GM15510 (cell line): ENCODE results near the gene TLCD3B.

ENCODE experiments used
- POLR2A ChIP-seq: IDR thresholded peaks from 3 replicates; pipeline ENCODE4 v1.6.1; 2011; ENCODE audit warnings: borderline replicate concordance; ENCODE audit not compliant: insufficient read length; ENCODE audit errors: extremely low read depth

TLCD3B gene, protein sequence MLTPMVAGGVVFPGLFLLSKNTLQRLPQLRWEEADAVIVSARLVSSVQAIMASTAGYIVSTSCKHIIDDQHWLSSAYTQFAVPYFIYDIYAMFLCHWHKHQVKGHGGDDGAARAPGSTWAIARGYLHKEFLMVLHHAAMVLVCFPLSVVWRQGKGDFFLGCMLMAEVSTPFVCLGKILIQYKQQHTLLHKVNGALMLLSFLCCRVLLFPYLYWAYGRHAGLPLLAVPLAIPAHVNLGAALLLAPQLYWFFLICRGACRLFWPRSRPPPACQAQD

DNA sequence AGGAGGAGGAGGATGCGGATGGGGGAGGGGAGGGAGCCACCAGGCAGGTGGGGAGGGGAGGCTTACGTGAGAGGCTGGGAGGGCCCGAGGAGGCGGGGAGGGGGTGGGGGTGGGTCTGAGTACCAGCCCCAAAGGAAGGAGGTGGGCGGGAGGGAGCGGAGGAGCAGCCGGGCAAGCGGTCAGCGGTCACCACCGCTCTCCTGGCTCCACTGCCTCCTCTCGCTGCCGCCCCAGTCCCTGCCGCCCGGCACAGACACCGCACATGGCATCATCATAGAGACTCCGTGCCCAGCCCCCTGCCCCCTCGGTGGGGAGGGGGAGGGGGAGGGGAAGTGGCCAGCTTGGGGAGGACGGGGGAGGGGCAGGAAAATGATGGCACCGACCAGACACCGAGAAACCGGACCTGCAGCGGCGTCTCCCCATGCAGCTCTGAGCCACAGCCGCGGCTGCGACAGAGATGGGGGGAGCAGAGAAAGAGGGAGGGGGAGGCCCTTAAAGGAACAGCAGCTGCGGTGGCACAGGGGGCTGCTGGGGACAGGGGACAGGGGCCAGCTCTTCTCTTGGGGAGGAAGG, at the start of gene TLCD3B:
TLCD3B (minus strand) TSS at position 431 of the 573 bp plus-strand sequence. CDS start 744 bp downstream, outside the sequence.
- no peak for TF ChIP-seq POLR2A

DNA sequence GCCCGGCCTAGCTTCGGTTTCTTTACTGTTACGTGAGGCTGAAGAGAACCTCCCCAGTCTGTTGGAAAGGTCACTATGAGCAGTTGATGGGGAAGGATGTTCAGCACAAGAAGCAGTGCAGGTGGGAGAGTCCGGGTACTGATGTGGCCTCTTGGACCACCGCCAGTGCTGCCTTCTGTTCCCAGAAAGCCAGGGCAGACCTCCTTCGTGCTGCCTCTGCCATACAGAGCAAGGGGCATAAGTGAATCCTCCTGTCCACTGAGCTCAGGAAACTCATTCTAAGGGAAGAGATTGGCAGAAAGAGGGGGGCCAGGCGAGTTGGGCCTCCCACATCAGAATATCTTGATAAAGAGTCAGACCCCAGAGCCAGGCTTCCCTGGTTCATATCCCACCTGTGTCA, 48.4 kb upstream of the TLCD3B start:
- TF ChIP-seq POLR2A = no peak

DNA sequence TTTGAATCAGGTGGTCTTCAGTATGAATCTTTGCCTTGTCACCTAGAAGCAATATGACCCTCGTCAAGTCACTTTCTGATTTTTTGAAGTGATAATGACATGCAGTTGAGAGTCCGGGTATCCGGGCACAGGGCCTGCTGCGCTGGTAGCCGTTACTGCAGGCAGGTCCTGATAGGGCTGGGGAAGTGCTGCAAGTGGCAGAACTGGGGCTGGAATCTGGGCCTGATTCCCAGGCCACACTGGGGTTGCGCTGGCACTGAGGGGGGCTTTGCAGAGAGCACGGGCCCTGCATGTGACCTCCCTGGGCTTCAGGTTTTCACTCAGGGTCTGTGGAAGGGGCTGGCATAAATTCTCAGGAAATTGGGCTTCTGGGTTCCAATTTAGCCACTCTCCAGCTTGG, 47.7 kb upstream of the TLCD3B start:
- no peak for TF ChIP-seq POLR2A

DNA sequence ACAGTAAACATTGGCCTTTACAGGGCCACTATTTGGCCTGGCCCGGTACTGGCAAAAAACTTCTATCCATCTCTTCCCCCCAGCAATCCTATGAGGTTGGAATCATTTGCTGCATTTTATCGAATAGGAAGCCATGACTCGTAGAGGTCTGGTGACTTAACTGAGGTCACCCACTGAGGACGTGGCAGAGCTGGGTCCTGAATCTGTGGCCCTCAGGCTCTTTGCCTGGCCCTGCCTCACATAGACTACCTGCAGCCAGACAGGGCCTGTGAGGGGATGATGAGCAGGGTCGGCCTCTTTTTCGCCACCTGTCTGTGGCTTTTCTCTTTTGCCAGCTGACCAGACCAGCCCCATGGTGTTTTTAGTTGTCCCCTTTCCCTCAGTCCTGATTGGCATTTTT, 46.6 kb upstream of the TLCD3B start:
- TF ChIP-seq POLR2A = no peak

DNA sequence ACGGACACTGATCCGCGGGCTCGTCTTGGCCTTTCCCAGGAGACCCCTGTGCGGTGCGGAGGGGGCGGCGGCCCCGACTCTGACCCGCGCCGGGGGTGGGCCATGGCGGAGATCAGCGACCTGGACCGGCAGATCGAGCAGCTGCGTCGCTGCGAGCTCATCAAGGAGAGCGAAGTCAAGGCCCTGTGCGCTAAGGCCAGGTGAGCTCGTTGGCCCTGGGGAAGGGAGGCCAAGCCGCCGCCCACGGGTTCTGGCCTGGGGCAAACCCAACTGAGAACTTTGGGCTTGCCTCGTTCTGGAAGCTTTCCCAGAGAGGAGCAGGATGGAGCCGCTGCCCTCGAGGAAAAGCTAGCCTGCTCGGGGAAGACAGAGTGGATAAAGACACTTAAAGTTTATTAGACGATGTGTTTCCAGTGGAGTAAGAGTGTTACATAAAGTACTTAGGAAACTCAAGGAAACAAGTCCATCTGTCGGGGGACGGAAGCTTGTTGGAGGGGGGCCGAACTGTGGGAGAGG, 45.3 kb upstream of the TLCD3B start:
- TF ChIP-seq POLR2A = no peak

DNA sequence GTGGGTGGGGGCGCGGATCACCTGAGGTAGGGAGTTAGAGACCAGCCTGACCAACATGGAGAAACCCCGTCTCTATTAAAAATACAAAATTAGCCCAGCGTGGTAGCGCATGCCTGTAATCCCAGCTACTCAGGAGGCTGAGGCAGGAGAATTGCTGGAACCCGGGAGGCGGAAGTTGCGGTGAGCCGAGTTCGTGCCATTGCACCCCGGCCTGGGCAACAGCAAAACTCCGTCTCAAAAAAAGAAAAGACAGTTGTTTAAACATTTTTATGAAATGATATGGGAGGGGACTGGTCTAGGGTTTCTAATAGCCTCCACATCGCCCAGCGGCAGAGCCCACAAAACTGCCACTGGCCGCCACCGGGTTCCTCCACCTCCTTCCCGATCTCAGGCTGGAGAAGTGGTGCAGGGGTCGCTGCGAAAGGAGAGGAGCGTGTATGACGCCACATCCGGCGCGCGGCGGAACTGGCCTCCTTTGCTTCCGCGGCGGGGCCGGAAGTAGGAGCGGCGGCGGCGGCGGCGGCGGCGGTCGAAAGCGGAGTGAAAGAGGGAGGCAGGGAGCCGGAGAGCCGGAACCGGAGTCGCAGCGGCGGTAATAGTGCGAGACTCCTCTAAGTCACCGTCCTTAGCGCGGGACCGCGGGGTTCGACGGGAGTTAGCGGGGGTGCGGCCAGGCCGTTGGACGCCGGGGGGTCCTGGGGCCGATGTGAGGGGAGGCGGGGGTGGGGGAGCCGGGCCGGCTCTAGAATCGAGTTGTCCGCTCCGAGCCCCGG, 44.6 kb upstream of the TLCD3B start, which contains the start of gene PPP4C:
PPP4C (plus strand) TSS at position 492 of the 773 bp plus-strand sequence. CDS start 384 bp downstream, outside the sequence.
- peak; percentile 92 for TF ChIP-seq POLR2A

DNA sequence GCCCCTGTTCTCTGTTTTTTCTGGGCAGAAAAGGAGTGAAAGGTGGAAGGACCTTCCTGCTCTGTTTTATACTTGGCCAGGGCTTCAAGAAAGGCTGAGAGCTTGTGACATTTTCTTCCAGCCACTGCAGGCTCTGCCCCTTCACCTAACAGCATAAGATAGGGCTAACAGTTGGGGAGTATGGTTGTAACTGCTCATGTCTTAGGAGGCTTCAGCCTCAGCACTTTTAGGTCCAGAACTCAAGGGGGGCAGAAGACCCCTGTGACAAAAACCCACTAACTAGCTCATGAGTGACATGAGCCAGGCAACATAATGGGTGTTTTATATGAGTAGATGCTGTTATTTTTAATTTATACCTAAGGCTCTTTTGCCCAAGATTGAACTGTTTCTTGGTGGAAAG, 39.4 kb upstream of the TLCD3B start:
- TF ChIP-seq POLR2A = no peak

DNA sequence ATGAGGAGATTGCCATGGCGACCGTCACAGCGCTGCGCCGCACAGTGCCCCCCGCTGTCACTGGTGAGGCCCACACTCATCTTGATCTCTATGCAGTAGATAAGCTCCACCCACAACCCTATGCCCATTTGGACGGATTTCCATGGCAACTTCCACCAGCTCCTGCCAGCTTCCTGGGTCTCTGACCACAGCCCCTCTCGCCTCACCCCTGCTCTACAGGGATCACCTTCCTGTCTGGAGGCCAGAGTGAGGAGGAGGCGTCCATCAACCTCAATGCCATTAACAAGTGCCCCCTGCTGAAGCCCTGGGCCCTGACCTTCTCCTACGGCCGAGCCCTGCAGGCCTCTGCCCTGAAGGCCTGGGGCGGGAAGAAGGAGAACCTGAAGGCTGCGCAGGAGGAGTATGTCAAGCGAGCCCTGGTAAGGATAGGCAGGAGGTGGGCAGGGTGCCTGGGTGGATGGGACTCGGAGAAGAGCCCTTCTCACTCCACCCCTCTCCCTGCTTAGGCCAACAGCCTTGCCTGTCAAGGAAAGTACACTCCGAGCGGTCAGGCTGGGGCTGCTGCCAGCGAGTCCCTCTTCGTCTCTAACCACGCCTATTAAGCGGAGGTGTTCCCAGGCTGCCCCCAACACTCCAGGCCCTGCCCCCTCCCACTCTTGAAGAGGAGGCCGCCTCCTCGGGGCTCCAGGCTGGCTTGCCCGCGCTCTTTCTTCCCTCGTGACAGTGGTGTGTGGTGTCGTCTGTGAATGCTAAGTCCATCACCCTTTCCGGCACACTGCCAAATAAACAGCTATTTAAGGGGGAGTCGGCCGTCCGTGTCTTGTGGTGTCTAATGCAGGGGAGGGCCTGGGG, 38.8 kb upstream of the TLCD3B start:
- no peak for TF ChIP-seq POLR2A

DNA sequence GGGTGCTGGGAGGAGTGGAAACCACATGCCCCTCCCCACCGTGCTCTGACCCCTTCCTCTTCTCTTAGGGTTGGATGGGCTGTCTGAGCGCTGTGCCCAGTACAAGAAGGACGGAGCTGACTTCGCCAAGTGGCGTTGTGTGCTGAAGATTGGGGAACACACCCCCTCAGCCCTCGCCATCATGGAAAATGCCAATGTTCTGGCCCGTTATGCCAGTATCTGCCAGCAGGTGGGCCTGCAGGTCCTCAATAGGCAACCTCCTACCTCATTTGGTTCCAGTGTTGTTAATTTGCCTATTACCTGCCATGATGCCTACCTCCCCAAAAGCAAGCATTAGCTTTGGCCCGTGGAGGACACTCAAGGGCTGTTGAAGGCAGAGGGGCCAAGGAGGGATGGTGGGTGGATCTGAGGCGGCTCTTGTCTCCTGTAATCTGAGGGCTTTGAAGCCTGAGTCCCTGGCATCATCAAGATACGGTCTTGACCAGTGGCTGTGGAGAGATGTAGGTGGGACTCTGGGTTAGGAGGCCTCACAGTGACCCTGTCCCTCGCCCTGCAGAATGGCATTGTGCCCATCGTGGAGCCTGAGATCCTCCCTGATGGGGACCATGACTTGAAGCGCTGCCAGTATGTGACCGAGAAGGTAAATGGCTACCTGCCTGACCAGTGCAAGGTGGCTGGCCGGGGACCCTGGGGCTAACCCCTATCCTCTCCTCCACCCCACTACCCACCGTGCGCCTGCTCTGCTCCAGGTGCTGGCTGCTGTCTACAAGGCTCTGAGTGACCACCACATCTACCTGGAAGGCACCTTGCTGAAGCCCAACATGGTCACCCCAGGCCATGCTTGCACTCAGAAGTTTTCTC, 37.9 kb upstream of the TLCD3B start:
- no peak for TF ChIP-seq POLR2A

DNA sequence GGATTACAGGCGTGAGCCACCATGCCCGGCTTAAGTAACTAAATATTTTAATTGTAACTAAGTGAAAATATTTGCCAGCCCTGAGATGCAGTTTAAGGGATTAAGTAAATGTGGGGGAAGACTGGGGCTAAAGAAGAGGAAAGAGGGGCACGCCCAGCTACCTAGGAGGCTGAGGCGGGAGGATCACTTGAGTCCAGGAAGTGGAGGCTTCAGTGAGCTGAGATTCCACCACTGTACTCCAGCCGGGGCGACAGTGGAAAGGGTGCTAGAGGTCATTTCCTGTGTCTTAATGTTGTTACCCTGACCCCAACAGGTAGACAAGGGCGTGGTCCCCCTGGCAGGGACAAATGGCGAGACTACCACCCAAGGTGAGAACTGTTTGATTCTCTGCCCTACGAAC, 37.3 kb upstream of the TLCD3B start:
- no peak for TF ChIP-seq POLR2A

DNA sequence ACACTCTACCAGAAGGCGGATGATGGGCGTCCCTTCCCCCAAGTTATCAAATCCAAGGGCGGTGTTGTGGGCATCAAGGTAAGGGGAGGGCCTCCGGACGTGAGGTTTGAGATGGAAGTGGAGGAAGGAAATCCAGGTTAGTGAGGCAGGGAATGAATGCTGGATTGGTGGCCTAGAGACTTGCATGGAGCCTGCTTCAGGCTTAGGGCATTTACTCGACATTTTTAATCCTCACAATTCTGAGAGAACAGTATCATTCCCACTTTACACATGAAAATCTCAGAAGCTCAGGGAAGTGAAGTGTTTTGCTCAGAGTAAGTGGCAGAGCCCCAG, 36.5 kb upstream of the TLCD3B start:
- TF ChIP-seq POLR2A = no peak

DNA sequence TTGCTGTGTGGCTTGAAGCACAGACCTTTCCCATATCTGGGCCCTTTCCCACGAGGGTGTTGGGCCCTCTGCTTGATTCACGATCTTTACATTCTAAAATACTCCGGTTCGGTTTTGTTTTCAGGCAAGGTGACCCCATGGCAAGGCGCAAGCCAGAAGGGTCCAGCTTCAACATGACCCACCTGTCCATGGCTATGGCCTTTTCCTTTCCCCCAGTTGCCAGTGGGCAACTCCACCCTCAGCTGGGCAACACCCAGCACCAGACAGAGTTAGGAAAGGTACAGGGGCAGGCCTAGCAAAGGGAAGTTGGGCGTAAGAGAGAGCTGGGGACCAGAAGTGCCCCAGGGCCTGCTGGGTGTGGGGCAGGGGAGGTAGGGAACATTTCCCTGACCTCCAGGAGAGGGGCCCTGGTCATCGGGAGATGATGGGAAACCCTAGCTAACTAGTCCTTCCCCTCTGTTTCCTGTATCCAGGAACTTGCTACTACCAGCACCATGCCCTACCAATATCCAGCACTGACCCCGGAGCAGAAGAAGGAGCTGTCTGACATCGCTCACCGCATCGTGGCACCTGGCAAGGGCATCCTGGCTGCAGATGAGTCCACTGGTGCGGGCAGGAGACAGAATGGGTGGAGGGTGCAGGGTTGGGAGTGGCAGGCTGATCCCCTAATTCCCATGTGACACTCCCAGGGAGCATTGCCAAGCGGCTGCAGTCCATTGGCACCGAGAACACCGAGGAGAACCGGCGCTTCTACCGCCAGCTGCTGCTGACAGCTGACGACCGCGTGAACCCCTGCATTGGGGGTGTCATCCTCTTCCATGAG, 35.9 kb upstream of the TLCD3B start:
- no peak for TF ChIP-seq POLR2A
